NT2/D1 (cell line): ENCODE measurements around the gene SMARCC2.

Experiments
- YY1 ChIP-seq: IDR thresholded peaks from 2 replicates; pipeline ENCODE4 v1.6.1; 2011; ENCODE audit not compliant: insufficient read length, insufficient read depth
- ZNF274 ChIP-seq: IDR thresholded peaks from 2 replicates; pipeline ENCODE4 v1.6.1; 2011; ENCODE audit warnings: mild to moderate bottlenecking, low read depth, low read length

GRCh38 chr12:56236091-56236490 is 46.8 kb upstream of the SMARCC2 start:
- TF ChIP-seq ZNF274 (no peak), YY1 (no peak)
